ENCODE data around the gene NUMBL.

- TF ChIP-seq CAMTA2 (CRISPR knock-in tag; IDR thresholded peaks at IDR 0.05; ENCODE audit: borderline replicate concordance) = no peak
- TF ChIP-seq MBD4 (IDR thresholded peaks at IDR 0.05; ENCODE audit: borderline replicate concordance, low read length) = no peak
- TF ChIP-seq, protein P1, sequence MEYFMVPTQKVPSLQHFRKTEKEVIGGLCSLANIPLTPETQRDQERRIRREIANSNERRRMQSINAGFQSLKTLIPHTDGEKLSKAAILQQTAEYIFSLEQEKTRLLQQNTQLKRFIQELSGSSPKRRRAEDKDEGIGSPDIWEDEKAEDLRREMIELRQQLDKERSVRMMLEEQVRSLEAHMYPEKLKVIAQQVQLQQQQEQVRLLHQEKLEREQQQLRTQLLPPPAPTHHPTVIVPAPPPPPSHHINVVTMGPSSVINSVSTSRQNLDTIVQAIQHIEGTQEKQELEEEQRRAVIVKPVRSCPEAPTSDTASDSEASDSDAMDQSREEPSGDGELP (IDR thresholded peaks at IDR 0.05; ENCODE audit: borderline replicate concordance, low read depth) = no peak
- TF ChIP-seq, protein P2, sequence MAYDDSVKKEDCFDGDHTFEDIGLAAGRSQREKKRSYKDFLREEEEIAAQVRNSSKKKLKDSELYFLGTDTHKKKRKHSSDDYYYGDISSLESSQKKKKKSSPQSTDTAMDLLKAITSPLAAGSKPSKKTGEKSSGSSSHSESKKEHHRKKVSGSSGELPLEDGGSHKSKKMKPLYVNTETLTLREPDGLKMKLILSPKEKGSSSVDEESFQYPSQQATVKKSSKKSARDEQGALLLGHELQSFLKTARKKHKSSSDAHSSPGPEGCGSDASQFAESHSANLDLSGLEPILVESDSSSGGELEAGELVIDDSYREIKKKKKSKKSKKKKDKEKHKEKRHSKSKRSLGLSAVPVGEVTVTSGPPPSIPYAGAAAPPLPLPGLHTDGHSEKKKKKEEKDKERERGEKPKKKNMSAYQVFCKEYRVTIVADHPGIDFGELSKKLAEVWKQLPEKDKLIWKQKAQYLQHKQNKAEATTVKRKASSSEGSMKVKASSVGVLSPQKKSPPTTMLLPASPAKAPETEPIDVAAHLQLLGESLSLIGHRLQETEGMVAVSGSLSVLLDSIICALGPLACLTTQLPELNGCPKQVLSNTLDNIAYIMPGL (CRISPR knock-in tag; IDR thresholded peaks at IDR 0.05; ENCODE audit: borderline replicate concordance in 1 of 2, low read depth in 1 of 2) = no peak
- TF ChIP-seq NCOA2 (CRISPR knock-in tag; IDR thresholded peaks at IDR 0.05) = no peak
- no peak for TF ChIP-seq POLR2A (IDR thresholded peaks at IDR 0.05; ENCODE audit: insufficient read depth in 1 of 2, low read depth in 2 of 2, low read length in 2 of 2)
- TF ChIP-seq, protein P3, sequence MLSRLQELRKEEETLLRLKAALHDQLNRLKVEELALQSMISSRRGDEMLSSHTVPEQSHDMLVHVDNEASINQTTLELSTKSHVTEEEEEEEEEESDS (CRISPR knock-in tag; IDR thresholded peaks at IDR 0.05; ENCODE audit: borderline replicate concordance) = no peak
- TF ChIP-seq, protein P4, sequence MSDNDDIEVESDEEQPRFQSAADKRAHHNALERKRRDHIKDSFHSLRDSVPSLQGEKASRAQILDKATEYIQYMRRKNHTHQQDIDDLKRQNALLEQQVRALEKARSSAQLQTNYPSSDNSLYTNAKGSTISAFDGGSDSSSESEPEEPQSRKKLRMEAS (IDR thresholded peaks at IDR 0.05) = no peak
- TF ChIP-seq, protein P5, sequence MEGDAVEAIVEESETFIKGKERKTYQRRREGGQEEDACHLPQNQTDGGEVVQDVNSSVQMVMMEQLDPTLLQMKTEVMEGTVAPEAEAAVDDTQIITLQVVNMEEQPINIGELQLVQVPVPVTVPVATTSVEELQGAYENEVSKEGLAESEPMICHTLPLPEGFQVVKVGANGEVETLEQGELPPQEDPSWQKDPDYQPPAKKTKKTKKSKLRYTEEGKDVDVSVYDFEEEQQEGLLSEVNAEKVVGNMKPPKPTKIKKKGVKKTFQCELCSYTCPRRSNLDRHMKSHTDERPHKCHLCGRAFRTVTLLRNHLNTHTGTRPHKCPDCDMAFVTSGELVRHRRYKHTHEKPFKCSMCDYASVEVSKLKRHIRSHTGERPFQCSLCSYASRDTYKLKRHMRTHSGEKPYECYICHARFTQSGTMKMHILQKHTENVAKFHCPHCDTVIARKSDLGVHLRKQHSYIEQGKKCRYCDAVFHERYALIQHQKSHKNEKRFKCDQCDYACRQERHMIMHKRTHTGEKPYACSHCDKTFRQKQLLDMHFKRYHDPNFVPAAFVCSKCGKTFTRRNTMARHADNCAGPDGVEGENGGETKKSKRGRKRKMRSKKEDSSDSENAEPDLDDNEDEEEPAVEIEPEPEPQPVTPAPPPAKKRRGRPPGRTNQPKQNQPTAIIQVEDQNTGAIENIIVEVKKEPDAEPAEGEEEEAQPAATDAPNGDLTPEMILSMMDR (CRISPR knock-in tag; IDR thresholded peaks at IDR 0.05) = no peak
Observed at GRCh38 chr19:40672573-40673299, 17.7 kb downstream of the NUMBL start.

All from HepG2 (cell line).